A549 (cell line): Measurements from ENCODE around the gene SEMA3A. TPM values are rescaled to one million over a fixed set of nuclear protein-coding genes. Genes with fewer than 3 reads are reported as not detected.

ENCODE experiments used
- ATAC-seq, 2 experiments: fragments of 200-7000 bp in 1 of 2; fragments of >200 bp in 1 of 2; cut with Nextera tagmentation in 1 of 2; cut with Tn5 transposase in 1 of 2; 3 replicates each; pipeline versions ENCODE4 v1.8.0 to v1.9.1; 2018 to 2020; ENCODE audit warnings: mild to moderate bottlenecking in 1 of 2, moderate library complexity in 1 of 2
- CTCF ChIA-PET: fragments of 300-600 bp; sonication (Branson Sonifier 250); formaldehyde crosslinking; extraction: SDS; loops from one replicate; lab custom pipeline; 2021; ENCODE audit warnings: antibody characterized with exemption, inconsistent platforms; lab: Yijun Ruan, JAX
- POLR2A ChIA-PET: fragments of 350-600 bp; formaldehyde crosslinking; extraction: SDS; loops from one replicate; lab custom pipeline; 2021; ENCODE audit warnings: antibody characterized with exemption, inconsistent platforms; lab: Yijun Ruan, JAX
- DNase-seq, 2 experiments: peaks; one replicate each; pipeline versions ENCODE4 v3.0.0 to v3.0.0-alpha.2; 2011 to 2016; ENCODE audit warnings: low read depth in 1 of 2, low spot score in 1 of 2
- FAIRE-seq: peaks from 2 replicates; lab custom pipeline; 2011; peaks lifted over from hg19 to GRCh38; lab: Jason Lieb, UNC
- H3K27ac ChIP-seq, 2 experiments: fragments of >200 bp; sonication (Bioruptor Twin); formaldehyde crosslinking; 3 replicates each; pipeline ENCODE4 v1.5.1; 2016 to 2017
- H3K4me1 ChIP-seq: fragments of >200 bp; sonication (Bioruptor Twin); formaldehyde crosslinking; 3 replicates; pipeline ENCODE4 v1.6.1; 2016
- H3K4me2 ChIP-seq: fragments of >200 bp; sonication (Bioruptor Twin); formaldehyde crosslinking; 3 replicates; pipeline ENCODE4 v1.6.1; 2016
- H3K4me3 ChIP-seq: fragments of >200 bp; sonication (Bioruptor Twin); formaldehyde crosslinking; 3 replicates; pipeline ENCODE4 v1.5.1; 2016
- H3K9me3 ChIP-seq: fragments of >200 bp; sonication (Bioruptor Twin); formaldehyde crosslinking; 3 replicates; pipeline ENCODE4 v1.6.1; 2016
- BHLHE40 ChIP-seq: IDR thresholded peaks from 2 replicates; pipeline ENCODE4 v1.6.1; 2012; ENCODE audit warnings: low read depth, low read length, inconsistent platforms
- CBX8 ChIP-seq: fragments of 200-600 bp; sonication (generic); IDR thresholded peaks from 2 replicates; pipeline ENCODE4 v1.6.1; 2016
- FOSL2 ChIP-seq, 2 experiments: fragments of 450-650 bp in 1 of 2; fragments of >200 bp in 1 of 2; sonication (Bioruptor Twin) in 1 of 2; formaldehyde crosslinking; IDR thresholded peaks; 2 replicates each; pipeline versions ENCODE4 v1.5.0 to v1.6.1; 2016 to 2020; ENCODE audit warnings: mild to moderate bottlenecking in 1 of 2, moderate library complexity in 1 of 2
- HEYL ChIP-seq: fragments of 250-450 bp; sonication (Bioruptor Pico); IDR thresholded peaks from 2 replicates; pipeline ENCODE4 v1.8.0; 2021; ENCODE audit warnings: mild to moderate bottlenecking, moderate library complexity
- HMGXB4 ChIP-seq: fragments of 250-450 bp; sonication (Bioruptor Pico); IDR thresholded peaks from 2 replicates; pipeline ENCODE4 v1.5.0; 2021; ENCODE audit warnings: mild to moderate bottlenecking, moderate library complexity, borderline replicate concordance
- HOXB5 ChIP-seq: fragments of 250-450 bp; sonication (Bioruptor Pico); IDR thresholded peaks from 2 replicates; pipeline ENCODE4 v1.5.0; 2020; ENCODE audit warnings: mild to moderate bottlenecking, moderate library complexity
- JUN ChIP-seq, 2 experiments: fragments of >200 bp; sonication (Bioruptor Twin); formaldehyde crosslinking; IDR thresholded peaks; 2 replicates in 1 of 2; 3 replicates in 1 of 2; pipeline ENCODE4 v1.6.1; 2016 to 2017
- MAFK ChIP-seq: fragments of 450-650 bp; IDR thresholded peaks from 2 replicates; pipeline ENCODE4 v1.6.1; 2014; ENCODE audit not compliant: partially characterized antibody
- MAX ChIP-seq: IDR thresholded peaks from 2 replicates; pipeline ENCODE4 v1.6.1; 2012
- NPAS2 ChIP-seq: fragments of 250-450 bp; sonication (Bioruptor Pico); IDR thresholded peaks from 2 replicates; pipeline ENCODE4 v1.8.0; 2022; ENCODE audit warnings: mild to moderate bottlenecking, moderate library complexity, borderline replicate concordance
- NR3C1 ChIP-seq: fragments of >200 bp; sonication (Bioruptor Twin); formaldehyde crosslinking; IDR thresholded peaks from 3 replicates; pipeline ENCODE4 v1.6.1; 2017
- POLR2A ChIP-seq: IDR thresholded peaks from 2 replicates; pipeline ENCODE4 v1.6.1; 2012; ENCODE audit warnings: mild to moderate bottlenecking, low read length
- RCOR1 ChIP-seq: fragments of 150-350 bp; IDR thresholded peaks from 2 replicates; pipeline ENCODE4 v1.6.1; 2014; ENCODE audit warnings: antibody characterized with exemption, low read length, low read depth
- USF2 ChIP-seq: fragments of 450-650 bp; IDR thresholded peaks from 2 replicates; pipeline ENCODE4 v1.6.1; 2014; ENCODE audit warnings: antibody characterized with exemption
- ZC3H11A ChIP-seq: fragments of 450-650 bp; IDR thresholded peaks from 2 replicates; pipeline ENCODE4 v1.6.1; 2014; ENCODE audit warnings: antibody characterized with exemption, mild to moderate bottlenecking
- ZFP36 ChIP-seq: fragments of 450-650 bp; IDR thresholded peaks from 2 replicates; pipeline ENCODE4 v1.6.1; 2014; ENCODE audit warnings: borderline replicate concordance; ENCODE audit not compliant: partially characterized antibody
- ZSCAN20 ChIP-seq: fragments of 250-450 bp; sonication (Bioruptor Pico); IDR thresholded peaks from 2 replicates; pipeline ENCODE4 v1.8.0; 2022; ENCODE audit warnings: mild to moderate bottlenecking, moderate library complexity
- WGBS: methylation state at CpG from one replicate; pipeline ENCODE4 v1.1.6; 2017; ENCODE audit errors: missing lambda C conversion rate; 5-methylcytosine and 5-hydroxymethylcytosine counted together
- polyA plus RNA-seq, 4 experiments: library from polyadenylated mRNA; depleted of rRNA in 3 of 4; stranded (reverse); fragments of >200 nt; fragmentation: RNase III in 1 of 4; extraction: RNeasy Plus Mini Kit Qiagen cat#74134 plus additional on column Dnase treatment in 1 of 4; gene quantifications; 2 replicates in 3 of 4; 3 replicates in 1 of 4; pipeline ENCODE4 v1.2.3, GENCODE V29; 2011 to 2017
- TF ChIP-seq, protein P1 (sequence below): fragments of 200-600 bp; sonication (generic); IDR thresholded peaks from 2 replicates; pipeline ENCODE4 v1.6.1; 2016; ENCODE audit warnings: antibody characterized with exemption, mild to moderate bottlenecking, moderate library complexity

SEMA3A gene
- polyA plus RNA-seq, 2 of the 4 experiments (the other 2 are of a cell fraction): 3.6 to 19.1 TPM

DNA sequence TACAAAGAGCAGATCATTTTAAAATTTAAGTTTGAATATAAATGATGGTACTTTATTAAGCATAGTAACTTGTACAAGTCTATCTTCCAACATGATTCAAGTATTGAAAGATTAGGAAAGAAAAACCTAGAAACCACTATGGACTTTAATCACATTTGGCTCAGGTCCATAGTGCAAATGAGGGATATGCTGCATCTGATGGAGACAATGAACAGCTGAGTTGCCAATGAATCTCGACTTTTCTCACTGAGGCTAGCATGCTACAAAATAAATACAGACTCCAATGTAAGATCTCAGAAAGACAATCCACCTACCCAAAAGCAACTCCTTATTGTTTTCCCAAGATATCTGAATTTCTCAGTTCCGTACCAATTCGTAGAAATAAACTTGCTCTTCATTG, 89.8 kb downstream of the SEMA3A start:
- ATAC-seq: no peak
- TF ChIP-seq CBX8 (no peak), NPAS2 (CRISPR knock-in tag) (no peak), MAX (no peak), ZC3H11A (no peak), RCOR1 (no peak)
- TF ChIP-seq, protein P1, sequence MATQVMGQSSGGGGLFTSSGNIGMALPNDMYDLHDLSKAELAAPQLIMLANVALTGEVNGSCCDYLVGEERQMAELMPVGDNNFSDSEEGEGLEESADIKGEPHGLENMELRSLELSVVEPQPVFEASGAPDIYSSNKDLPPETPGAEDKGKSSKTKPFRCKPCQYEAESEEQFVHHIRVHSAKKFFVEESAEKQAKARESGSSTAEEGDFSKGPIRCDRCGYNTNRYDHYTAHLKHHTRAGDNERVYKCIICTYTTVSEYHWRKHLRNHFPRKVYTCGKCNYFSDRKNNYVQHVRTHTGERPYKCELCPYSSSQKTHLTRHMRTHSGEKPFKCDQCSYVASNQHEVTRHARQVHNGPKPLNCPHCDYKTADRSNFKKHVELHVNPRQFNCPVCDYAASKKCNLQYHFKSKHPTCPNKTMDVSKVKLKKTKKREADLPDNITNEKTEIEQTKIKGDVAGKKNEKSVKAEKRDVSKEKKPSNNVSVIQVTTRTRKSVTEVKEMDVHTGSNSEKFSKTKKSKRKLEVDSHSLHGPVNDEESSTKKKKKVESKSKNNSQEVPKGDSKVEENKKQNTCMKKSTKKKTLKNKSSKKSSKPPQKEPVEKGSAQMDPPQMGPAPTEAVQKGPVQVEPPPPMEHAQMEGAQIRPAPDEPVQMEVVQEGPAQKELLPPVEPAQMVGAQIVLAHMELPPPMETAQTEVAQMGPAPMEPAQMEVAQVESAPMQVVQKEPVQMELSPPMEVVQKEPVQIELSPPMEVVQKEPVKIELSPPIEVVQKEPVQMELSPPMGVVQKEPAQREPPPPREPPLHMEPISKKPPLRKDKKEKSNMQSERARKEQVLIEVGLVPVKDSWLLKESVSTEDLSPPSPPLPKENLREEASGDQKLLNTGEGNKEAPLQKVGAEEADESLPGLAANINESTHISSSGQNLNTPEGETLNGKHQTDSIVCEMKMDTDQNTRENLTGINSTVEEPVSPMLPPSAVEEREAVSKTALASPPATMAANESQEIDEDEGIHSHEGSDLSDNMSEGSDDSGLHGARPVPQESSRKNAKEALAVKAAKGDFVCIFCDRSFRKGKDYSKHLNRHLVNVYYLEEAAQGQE: no peak
- TF ChIP-seq, all 56 proteins: peak for 0
- Histone ChIP-seq H3K27ac (no peak overlapping the region), H3K9me3 (no peaks in the 10 kb centered on the region), H3K4me1 (no peaks in the 10 kb centered on the region), H3K4me3 (no peak overlapping the region), H3K4me2 (no peak overlapping the region)
- ChIA-PET CTCF (no interaction called here), POLR2A (no interaction called here)
- no peak for FAIRE-seq
- no peak for DNase-seq
- 76% methylated on average over 3 of the region's 3 CpGs for WGBS

DNA sequence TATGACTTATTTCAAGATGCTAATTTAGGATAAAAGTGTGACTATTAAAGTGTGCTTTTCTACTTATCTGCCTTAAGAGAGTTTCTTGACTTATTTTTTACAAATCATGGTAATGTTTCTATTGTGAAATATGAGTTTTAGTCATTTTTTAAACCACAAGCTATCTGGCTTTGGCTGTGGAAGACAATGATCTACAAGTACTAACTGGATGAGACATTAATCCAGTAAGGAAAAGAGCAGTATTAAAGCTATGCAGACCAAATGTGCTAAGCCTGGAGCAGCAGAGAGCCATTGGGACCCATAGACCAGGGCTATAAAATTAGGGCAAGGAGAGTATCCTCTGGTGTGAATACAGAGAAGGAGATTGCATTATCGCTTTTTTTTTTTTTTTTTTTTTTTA, 92.4 kb downstream of the SEMA3A start:
- no peak for DNase-seq
- Histone ChIP-seq H3K4me3 (no peak overlapping the region), H3K4me1 (no peaks in the 10 kb centered on the region), H3K27ac (no peak overlapping the region), H3K4me2 (no peak overlapping the region), H3K9me3 (no peaks in the 10 kb centered on the region)
- ATAC-seq: no peak
- ChIA-PET POLR2A (no interaction called here), CTCF (interaction anchor here (0.6 kb wide), 1 partner anchor 42 kb away, joined by 3 read pairs; no protein-coding TSS in a partner anchor)
- TF ChIP-seq HEYL (CRISPR knock-in tag) (no peak), FOSL2 (IDR thresholded peaks at IDR 0.05) (no peak), FOSL2 (CRISPR knock-in tag; IDR thresholded peaks at IDR 0.05) (no peak), NPAS2 (CRISPR knock-in tag) (no peak), ZSCAN20 (CRISPR knock-in tag) (no peak), ZC3H11A (no peak), HOXB5 (CRISPR knock-in tag) (no peak), BHLHE40 (no peak), NR3C1 (no peak), JUN (IDR thresholded peaks at IDR 0.05) (no peak)
- TF ChIP-seq, protein P1: no peak
- 90% methylated on average over 1 of the region's 1 CpG for WGBS
- FAIRE-seq: no peak

- no peaks in the 10 kb centered on the region for H3K4me1 ChIP-seq
- FAIRE-seq (no peak), DNase-seq (peak; percentile 53 to 69)
- POLR2A ChIA-PET: no interaction called here
- H3K27ac ChIP-seq: no peak overlapping the region
- no peak overlapping the region for H3K4me2 ChIP-seq
- WGBS: 81% methylated on average over 1 of the region's 1 CpG
- CTCF ChIA-PET: interaction anchor here (1.6 kb wide), 1 partner anchor 13 kb away, joined by 3 read pairs; no protein-coding TSS in a partner anchor
- H3K9me3 ChIP-seq: no peaks in the 10 kb centered on the region
- peak; percentile 17 for TF ChIP-seq MAFK
- TF ChIP-seq HMGXB4 (CRISPR knock-in tag): no peak
- no peak for TF ChIP-seq ZFP36
- TF ChIP-seq USF2: no peak
- no peak for TF ChIP-seq POLR2A
- TF ChIP-seq, all 56 proteins: peak for 1
- H3K4me3 ChIP-seq: no peak overlapping the region
- ATAC-seq: peak; percentile 88 to 94
These were observed 93.7 kb downstream of the SEMA3A start for GRCh38 chr7:84100866-84101265.
